ENCODE results near the gene GNAI3.

The GNAI3 gene

DNA sequence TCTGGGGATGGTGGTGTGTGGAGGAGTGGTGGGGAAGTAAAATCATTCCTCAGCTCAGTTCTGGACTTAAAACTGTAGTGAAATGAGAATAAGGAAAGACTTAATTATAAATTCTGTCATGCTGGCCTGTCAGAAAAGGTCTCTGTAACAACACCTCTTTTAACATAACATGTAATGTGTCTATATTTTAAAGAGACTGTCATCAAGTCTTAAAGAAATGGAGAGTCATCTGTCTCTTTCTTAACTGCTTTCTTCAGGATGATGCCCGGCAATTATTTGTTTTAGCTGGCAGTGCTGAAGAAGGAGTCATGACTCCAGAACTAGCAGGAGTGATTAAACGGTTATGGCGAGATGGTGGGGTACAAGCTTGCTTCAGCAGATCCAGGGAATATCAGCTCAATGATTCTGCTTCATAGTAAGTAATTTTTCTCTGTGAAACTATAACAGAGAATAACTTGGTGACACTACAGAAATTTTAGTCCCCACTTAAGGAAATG lies 30.6 kb downstream of the GNAI3 start:
- Mint-ChIP-seq H3K27me3 (no peaks in the 10 kb centered on the region), H3K4me1 (no peaks in the 10 kb centered on the region), H3K9me3 (no peaks in the 10 kb centered on the region), H3K27ac (peak overlapping the region; percentile 21), H3K36me3 (peaks cover 47% of the 10 kb centered on the region), H3K4me3 (no peak overlapping the region)
- DNase-seq: no peak
- CTCF ChIA-PET: interaction anchor here (0.8 kb wide), 1 partner anchor 62 kb away, joined by 3 read pairs; no protein-coding TSS in a partner anchor

DNA sequence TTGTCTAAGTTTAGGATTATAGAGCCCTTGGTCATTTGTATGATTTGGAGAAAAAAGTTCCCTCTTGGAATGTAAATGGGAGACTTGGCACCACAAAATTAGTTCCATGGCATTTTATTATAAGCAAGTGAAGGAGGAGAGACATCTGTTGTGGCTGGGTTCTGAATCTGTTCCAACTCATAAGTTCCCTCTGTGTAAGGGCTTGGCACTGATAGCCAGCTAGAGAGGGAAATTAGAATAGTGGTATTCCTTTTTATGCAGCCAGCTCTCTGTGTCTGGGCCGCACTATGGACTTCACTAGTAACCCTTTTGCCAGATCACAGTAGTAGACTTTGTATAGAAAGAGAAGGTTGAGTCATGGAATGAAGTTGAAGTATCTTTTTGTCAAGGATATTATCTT lies 31.1 kb downstream of the GNAI3 start:
- no peak overlapping the region for H3K4me3 Mint-ChIP-seq
- H3K4me1 Mint-ChIP-seq: no peaks in the 10 kb centered on the region
- H3K9me3 Mint-ChIP-seq: no peaks in the 10 kb centered on the region
- H3K27ac Mint-ChIP-seq: no peak overlapping the region
- CTCF ChIA-PET: interaction anchor here (0.8 kb wide), 1 partner anchor 62 kb away, joined by 3 read pairs; no protein-coding TSS in a partner anchor
- no peaks in the 10 kb centered on the region for H3K27me3 Mint-ChIP-seq
- DNase-seq: no peak
- peaks cover 47% of the 10 kb centered on the region for H3K36me3 Mint-ChIP-seq

GRCh38 chr1:109582021-109582420 lies 33.6 kb downstream of the GNAI3 start:
- no peak overlapping the region for H3K4me3 Mint-ChIP-seq
- DNase-seq: no peak
- H3K27ac Mint-ChIP-seq: no peak overlapping the region
- no peaks in the 10 kb centered on the region for H3K4me1 Mint-ChIP-seq
- H3K27me3 Mint-ChIP-seq: no peaks in the 10 kb centered on the region
- CTCF ChIA-PET: no interaction called here
- no peaks in the 10 kb centered on the region for H3K9me3 Mint-ChIP-seq
- peaks cover 54% of the 10 kb centered on the region for H3K36me3 Mint-ChIP-seq

DNA sequence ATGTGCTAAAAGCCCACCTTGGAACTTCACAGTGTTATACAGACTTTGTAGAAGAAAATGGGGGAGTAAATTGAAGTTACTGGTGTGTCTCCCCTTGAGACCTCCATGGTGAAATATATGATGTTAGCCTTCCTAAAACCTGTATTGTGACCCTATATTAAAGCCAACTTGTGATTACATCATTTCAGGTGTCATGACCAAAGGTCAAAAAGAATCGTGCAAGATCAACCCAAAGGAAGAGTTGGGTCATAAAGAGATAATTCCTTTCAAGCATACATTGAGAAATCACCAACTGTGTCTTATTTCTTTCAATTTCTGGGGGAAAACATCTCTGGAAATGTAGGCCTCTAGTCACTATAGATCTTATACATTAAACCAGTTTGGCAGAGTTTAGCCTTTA lies 36.4 kb downstream of the GNAI3 start:
- Mint-ChIP-seq H3K9me3 (no peaks in the 10 kb centered on the region), H3K4me1 (no peaks in the 10 kb centered on the region), H3K27me3 (no peaks in the 10 kb centered on the region), H3K36me3 (peaks cover 59% of the 10 kb centered on the region), H3K27ac (no peak overlapping the region), H3K4me3 (no peak overlapping the region)
- CTCF ChIA-PET: no interaction called here
- DNase-seq: no peak

DNA sequence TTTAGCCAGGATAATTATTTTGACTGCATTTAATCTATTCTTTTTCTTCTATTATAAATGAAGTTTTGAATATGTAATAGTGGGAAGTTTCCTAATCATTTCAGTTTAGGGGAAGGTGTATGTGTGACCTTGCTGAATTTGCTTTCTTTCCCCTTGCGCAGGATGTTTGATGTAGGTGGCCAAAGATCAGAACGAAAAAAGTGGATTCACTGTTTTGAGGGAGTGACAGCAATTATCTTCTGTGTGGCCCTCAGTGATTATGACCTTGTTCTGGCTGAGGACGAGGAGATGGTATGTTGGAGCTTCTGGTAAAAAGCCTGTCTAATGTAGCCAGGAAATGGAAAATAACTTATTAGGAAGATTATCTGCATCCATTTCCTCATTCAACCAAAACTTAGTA lies 37.6 kb downstream of the GNAI3 start:
- peaks cover 60% of the 10 kb centered on the region for H3K36me3 Mint-ChIP-seq
- no peaks in the 10 kb centered on the region for H3K9me3 Mint-ChIP-seq
- DNase-seq: no peak
- CTCF ChIA-PET: no interaction called here
- H3K4me3 Mint-ChIP-seq: no peak overlapping the region
- no peaks in the 10 kb centered on the region for H3K4me1 Mint-ChIP-seq
- H3K27ac Mint-ChIP-seq: no peak overlapping the region
- no peaks in the 10 kb centered on the region for H3K27me3 Mint-ChIP-seq

GRCh38 chr1:109589177-109589576 lies 40.8 kb downstream of the GNAI3 start:
- H3K9me3 Mint-ChIP-seq: no peaks in the 10 kb centered on the region
- H3K4me3 Mint-ChIP-seq: no peak overlapping the region
- no peaks in the 10 kb centered on the region for H3K4me1 Mint-ChIP-seq
- DNase-seq: no peak
- no peaks in the 10 kb centered on the region for H3K27me3 Mint-ChIP-seq
- peaks cover 65% of the 10 kb centered on the region for H3K36me3 Mint-ChIP-seq
- CTCF ChIA-PET: no interaction called here
- H3K27ac Mint-ChIP-seq: no peak overlapping the region

DNA sequence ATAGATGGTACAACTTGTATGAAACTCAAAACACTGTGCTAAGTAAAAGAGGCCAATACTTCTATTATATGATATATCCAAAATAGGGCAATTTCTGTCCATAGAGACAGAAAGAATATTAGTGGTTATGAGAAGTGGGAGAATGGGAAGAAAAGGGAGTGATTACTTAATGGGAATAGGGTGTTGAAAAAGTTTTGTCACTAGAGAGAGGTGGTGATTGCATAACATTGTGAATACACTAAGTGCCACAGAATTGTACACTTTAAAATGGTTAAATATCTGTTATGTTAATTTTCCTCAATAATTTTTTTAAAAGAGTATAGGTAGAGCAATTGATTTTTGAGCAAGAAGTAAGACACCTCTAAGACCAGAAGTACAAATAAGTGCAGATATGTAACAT lies 41.3 kb downstream of the GNAI3 start:
- Mint-ChIP-seq H3K36me3 (peaks cover 64% of the 10 kb centered on the region), H3K27ac (no peak overlapping the region)

DNA sequence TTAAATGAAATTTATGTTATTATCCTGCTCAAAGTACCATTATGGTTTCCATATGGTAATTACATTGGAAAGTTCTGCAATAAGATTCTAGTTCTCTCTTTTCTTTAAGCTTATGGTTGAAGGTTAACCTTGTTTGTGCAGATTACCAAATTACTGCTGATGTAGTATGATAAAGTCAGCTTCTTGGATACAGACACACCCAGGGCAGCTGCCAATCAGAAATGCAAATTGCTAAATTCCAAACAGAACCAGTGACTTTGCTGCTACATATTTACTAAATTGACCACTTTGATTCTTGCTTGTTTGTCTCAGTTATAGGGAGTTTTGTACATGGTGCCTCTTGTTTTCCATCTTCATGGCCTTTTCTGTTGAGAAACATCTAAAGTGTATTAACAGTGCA lies 44.5 kb downstream of the GNAI3 start:
- CTCF ChIA-PET: interaction anchor here (1.3 kb wide), 1 partner anchor 47 kb away, joined by 3 read pairs; no protein-coding TSS in a partner anchor
- no peak overlapping the region for H3K27ac Mint-ChIP-seq
- no peaks in the 10 kb centered on the region for H3K4me1 Mint-ChIP-seq
- no peaks in the 10 kb centered on the region for H3K27me3 Mint-ChIP-seq
- no peak overlapping the region for H3K4me3 Mint-ChIP-seq
- H3K9me3 Mint-ChIP-seq: no peaks in the 10 kb centered on the region
- DNase-seq: no peak
- peaks cover 56% of the 10 kb centered on the region for H3K36me3 Mint-ChIP-seq

More for the DNA sequence above, 41.3 kb downstream of the GNAI3 start:
- no peaks in the 10 kb centered on the region for H3K27me3 Mint-ChIP-seq
- CTCF ChIA-PET: no interaction called here
- DNase-seq: no peak
- no peaks in the 10 kb centered on the region for H3K4me1 Mint-ChIP-seq
- H3K9me3 Mint-ChIP-seq: no peaks in the 10 kb centered on the region
- no peak overlapping the region for H3K4me3 Mint-ChIP-seq

GRCh38 chr1:109595531-109595930 lies 47.1 kb downstream of the GNAI3 start:
- CTCF ChIA-PET: interaction anchor here (0.7 kb wide), 1 partner anchor 179 kb away, joined by 3 read pairs; no protein-coding TSS in a partner anchor
- no peak overlapping the region for H3K27ac Mint-ChIP-seq
- no peaks in the 10 kb centered on the region for H3K4me1 Mint-ChIP-seq
- H3K4me3 Mint-ChIP-seq: no peak overlapping the region
- DNase-seq: no peak
- H3K27me3 Mint-ChIP-seq: no peaks in the 10 kb centered on the region
- H3K9me3 Mint-ChIP-seq: no peaks in the 10 kb centered on the region
- peaks cover 48% of the 10 kb centered on the region for H3K36me3 Mint-ChIP-seq

DNA sequence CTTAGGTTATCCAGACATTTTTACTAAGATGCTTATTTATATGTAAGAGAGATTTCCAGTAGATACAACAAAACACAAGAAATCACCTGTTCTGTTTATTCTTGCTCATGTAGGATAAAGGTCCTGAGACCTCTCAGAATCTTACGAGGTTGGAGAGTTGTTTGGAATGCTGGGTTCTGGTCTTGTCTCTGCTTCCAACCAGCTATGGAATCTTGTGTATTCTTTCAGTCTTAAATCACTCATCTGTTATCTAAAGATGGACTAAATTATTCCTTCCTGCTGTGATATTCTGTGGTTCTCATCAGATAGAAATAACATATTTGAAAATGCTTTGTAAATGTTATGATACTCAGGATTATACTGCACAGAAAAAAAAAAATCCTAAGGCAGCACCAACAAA lies 49.7 kb downstream of the GNAI3 start:
- CTCF ChIA-PET: no interaction called here
- Mint-ChIP-seq H3K4me1 (peaks cover 5% of the 10 kb centered on the region), H3K27ac (no peak overlapping the region), H3K36me3 (peaks cover 32% of the 10 kb centered on the region), H3K27me3 (no peaks in the 10 kb centered on the region), H3K9me3 (no peaks in the 10 kb centered on the region), H3K4me3 (no peak overlapping the region)
- no peak for DNase-seq

DNA sequence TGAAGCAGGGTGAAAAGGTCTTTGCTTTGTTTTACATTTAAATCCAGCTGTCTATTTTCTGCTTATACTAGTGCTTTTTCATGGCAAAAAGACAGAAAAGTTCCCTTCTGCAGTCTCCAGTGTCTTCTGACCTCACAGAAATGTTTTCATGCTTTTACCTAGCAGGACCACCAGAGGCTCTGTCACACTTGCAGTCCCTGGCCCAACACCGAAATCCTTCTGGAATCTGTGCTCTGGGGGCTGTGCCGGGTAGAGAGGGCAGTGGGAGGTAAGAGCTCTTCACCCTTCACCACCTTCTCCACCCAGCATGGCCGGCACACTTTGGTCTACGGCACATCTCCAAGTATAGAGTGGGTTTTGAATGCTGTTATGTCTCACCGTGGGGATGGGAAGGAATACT lies 50.2 kb downstream of the GNAI3 start:
- Mint-ChIP-seq H3K9me3 (no peaks in the 10 kb centered on the region), H3K4me1 (peaks cover 10% of the 10 kb centered on the region), H3K36me3 (peaks cover 31% of the 10 kb centered on the region), H3K27ac (no peak overlapping the region), H3K4me3 (no peak overlapping the region), H3K27me3 (no peaks in the 10 kb centered on the region)
- DNase-seq: no peak
- CTCF ChIA-PET: no interaction called here

GRCh38 chr1:109603229-109603628 lies 54.8 kb downstream of the GNAI3 start:
- H3K36me3 Mint-ChIP-seq: peaks cover 14% of the 10 kb centered on the region
- no peak overlapping the region for H3K27ac Mint-ChIP-seq
- H3K4me3 Mint-ChIP-seq: no peak overlapping the region
- H3K4me1 Mint-ChIP-seq: peaks cover 10% of the 10 kb centered on the region
- no peaks in the 10 kb centered on the region for H3K27me3 Mint-ChIP-seq
- CTCF ChIA-PET: no interaction called here
- no peak for DNase-seq
- no peaks in the 10 kb centered on the region for H3K9me3 Mint-ChIP-seq

- no peaks in the 10 kb centered on the region for H3K9me3 Mint-ChIP-seq
- peaks cover 4% of the 10 kb centered on the region for H3K36me3 Mint-ChIP-seq
- H3K4me3 Mint-ChIP-seq: no peak overlapping the region
- no peak overlapping the region for H3K27ac Mint-ChIP-seq
- CTCF ChIA-PET: interaction anchor here (1.1 kb wide), 1 partner anchor 25 kb away, joined by 3 read pairs; no protein-coding TSS in a partner anchor
- H3K27me3 Mint-ChIP-seq: no peaks in the 10 kb centered on the region
- no peak for DNase-seq
- H3K4me1 Mint-ChIP-seq: peaks cover 10% of the 10 kb centered on the region
These were observed 57.0 kb downstream of the GNAI3 start for GRCh38 chr1:109605381-109605780.

DNA sequence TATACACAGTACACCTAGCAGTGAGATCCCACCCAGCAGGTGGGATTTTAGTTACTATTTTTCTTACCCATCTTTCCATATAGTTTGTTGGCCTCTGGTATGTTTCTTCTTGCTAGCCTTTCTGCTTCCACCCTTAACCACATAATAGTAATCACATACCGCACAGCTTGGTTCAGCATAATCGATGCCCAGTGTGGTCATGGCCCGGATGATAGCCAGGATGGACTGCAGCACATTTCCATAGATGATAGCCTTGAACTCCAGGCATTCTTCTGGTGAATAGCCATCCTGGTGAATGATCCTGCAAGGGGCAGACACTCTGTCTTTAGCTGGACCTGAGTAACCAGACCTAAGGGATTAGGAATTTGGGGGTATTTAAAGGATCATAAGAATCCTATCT lies 61.5 kb downstream of the GNAI3 start:
- H3K27ac Mint-ChIP-seq: no peak overlapping the region
- peaks cover 28% of the 10 kb centered on the region for H3K27me3 Mint-ChIP-seq
- no peak overlapping the region for H3K4me3 Mint-ChIP-seq
- H3K4me1 Mint-ChIP-seq: no peaks in the 10 kb centered on the region
- no peak for DNase-seq
- CTCF ChIA-PET: interaction anchor here (1.4 kb wide), 1 partner anchor 9 kb away, joined by 4 read pairs; no protein-coding TSS in a partner anchor
- no peaks in the 10 kb centered on the region for H3K9me3 Mint-ChIP-seq
- H3K36me3 Mint-ChIP-seq: no peaks in the 10 kb centered on the region

DNA sequence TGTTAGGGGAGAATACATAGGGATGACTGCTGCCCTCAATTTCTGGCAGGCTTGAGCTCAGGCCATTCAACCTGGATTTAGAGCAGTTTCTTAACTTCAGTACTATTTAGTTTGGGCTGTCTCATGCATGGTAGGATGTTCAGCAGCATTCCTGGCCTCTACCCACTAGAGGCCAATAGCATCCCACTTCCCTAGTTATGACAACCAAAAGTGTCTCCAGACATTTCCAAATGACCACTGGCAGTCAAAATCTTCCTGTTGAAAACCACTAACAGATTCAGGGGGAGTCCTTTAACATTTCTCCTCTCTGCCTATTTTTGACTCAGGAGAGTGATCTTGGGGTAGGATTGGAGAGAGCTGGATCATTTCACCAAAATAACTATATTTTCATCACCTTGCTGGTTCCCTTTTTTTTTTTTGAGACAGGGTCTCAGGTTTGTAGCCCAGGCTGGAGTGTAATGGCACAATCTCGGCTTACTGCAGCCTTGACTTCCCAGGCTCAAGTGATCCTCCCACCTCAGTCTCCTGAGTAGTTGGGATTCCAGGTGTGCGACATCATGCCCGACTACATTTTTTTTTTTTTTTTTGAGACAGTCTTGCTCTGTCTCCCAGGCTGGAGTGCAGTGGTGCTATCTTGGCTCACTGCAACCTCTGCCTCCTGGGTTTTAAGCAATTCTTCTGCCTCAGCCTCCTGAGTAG lies 62.3 kb downstream of the GNAI3 start:
- Mint-ChIP-seq H3K27ac (no peak overlapping the region), H3K36me3 (no peaks in the 10 kb centered on the region), H3K27me3 (peaks cover 28% of the 10 kb centered on the region), H3K4me1 (peaks cover 3% of the 10 kb centered on the region), H3K9me3 (no peaks in the 10 kb centered on the region), H3K4me3 (no peak overlapping the region)
- CTCF ChIA-PET: interaction anchor here (0.7 to 1.5 kb wide), 2 partner anchors 19 to 30 kb away, joined by 4 to 6 read pairs; no protein-coding TSS in a partner anchor
- DNase-seq: no peak

All from activated naive CD4-positive, alpha-beta T cell treated with anti-CD3 and anti-CD28 coated beads, Interleukin-2, amount 10 ng/mL, durations not matched to agents 7 days and 5 days (primary cell).